Mammary epithelial cell (primary cell): ENCODE results near the gene MYH8.

Experiments used
- CTCF ChIP-seq, 2 donors: IDR thresholded peaks in 1 of 2; conservative IDR thresholded peaks in 1 of 2; 2 replicates each; pipeline ENCODE4 v1.5.1; 2011 to 2012; ENCODE audit warnings: inconsistent platforms in 2 of 2, low read length in 2 of 2, mild to moderate bottlenecking in 2 of 2, control low read depth in 1 of 2, low read depth in 1 of 2; ENCODE audit not compliant: insufficient read depth in 1 of 2; ENCODE audit errors: extremely low read depth in 1 of 2
- EZH2 ChIP-seq: IDR thresholded peaks from 2 replicates; pipeline ENCODE4 v1.6.1; 2012; ENCODE audit warnings: low read length, inconsistent platforms, borderline replicate concordance

DNA sequence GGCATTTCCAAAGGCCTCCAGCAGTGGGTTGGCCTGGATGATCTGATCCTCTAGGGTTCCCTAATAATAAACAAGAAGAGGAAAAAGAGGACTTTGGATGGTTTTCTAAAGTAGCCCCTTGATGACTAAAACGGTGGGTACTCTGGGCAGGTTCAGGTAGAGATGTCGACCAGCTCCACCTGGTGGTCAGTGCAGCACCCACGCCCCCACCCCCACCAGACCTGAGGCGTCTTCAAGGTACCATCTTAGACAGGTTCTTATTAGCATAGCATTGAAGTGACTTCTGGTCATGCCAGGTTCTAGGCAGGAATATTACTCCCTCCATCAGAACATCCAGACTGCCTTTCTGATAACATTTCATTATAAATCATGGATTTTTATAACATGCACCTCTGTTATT lies 64.0 kb downstream of the MYH8 start:
- TF ChIP-seq CTCF (conservative IDR thresholded peaks at IDR 0.05 in 1 of 2, IDR thresholded peaks at IDR 0.05 in 1 of 2; ENCODE audit: extremely low read depth in 1 of 2, insufficient read depth in 1 of 2, low read depth in 1 of 2, low read length in 2 of 2) (peak in 1 of 2 donors; percentile 15), EZH2 (no peak)
